Caco-2 (cell line): ENCODE measurements around the gene MAP3K13. TPM values are rescaled to one million over a fixed set of nuclear protein-coding genes. Genes with fewer than 3 reads are reported as not detected.

Experiments
- BruUV-seq: library from RNA; stranded (reverse); fragments of 400-500 nt; replicated peaks from 2 replicates; lab custom pipeline; 2021; lab: Mats Ljungman, UMichigan
- CTCF ChIA-PET: fragments of 300-600 bp; sonication (Branson Sonifier 250); formaldehyde crosslinking; loops from one replicate; lab custom pipeline; 2022; ENCODE audit warnings: antibody characterized with exemption; lab: Charles Lee
- POLR2A ChIA-PET: fragments of 300-600 bp; sonication (Branson Sonifier 250); formaldehyde crosslinking; loops from one replicate; lab custom pipeline; 2022; ENCODE audit warnings: antibody characterized with exemption; lab: Charles Lee
- DNase-seq, 2 experiments: peaks; one replicate each; pipeline versions ENCODE4 v3.0.0 to v3.0.0-alpha.2; 2020 to 2022
- H3K27me3 ChIP-seq: replicated peaks from 2 replicates; pipeline ENCODE4 v1.6.0; 2011; ENCODE audit warnings: low read length; ENCODE audit not compliant: control insufficient read depth, insufficient read depth
- H3K36me3 ChIP-seq: 2 replicates; pipeline ENCODE4 v1.5.1; 2011; ENCODE audit warnings: low read length; ENCODE audit not compliant: control insufficient read depth, insufficient read depth
- H3K4me1 ChIP-seq: fragments of 250-450 bp; sonication (Bioruptor Pico); 2 replicates; pipeline ENCODE4 v1.5.1; 2020; ENCODE audit warnings: mild to moderate bottlenecking
- H3K4me3 ChIP-seq: 2 replicates; pipeline ENCODE4 v1.5.1; 2011; ENCODE audit warnings: low read depth, mild to moderate bottlenecking, control low read depth, low read length
- H3K9me3 ChIP-seq: fragments of 250-450 bp; sonication (Bioruptor Pico); 2 replicates; pipeline ENCODE4 v1.5.1; 2020; ENCODE audit warnings: mild to moderate bottlenecking, moderate library complexity
- H3K27ac Mint-ChIP-seq: one replicate; pipeline ENCODE4 v1.8.0; 2022; ENCODE audit warnings: mixed read lengths; ENCODE audit not compliant: unreplicated experiment
- H3K27me3 Mint-ChIP-seq: one replicate; pipeline ENCODE4 v1.8.0; 2022; ENCODE audit warnings: mixed read lengths; ENCODE audit not compliant: insufficient read depth, unreplicated experiment
- H3K36me3 Mint-ChIP-seq: one replicate; pipeline ENCODE4 v1.8.0; 2022; ENCODE audit warnings: mild to moderate bottlenecking, mixed read lengths; ENCODE audit not compliant: insufficient read depth, unreplicated experiment
- H3K4me1 Mint-ChIP-seq: one replicate; pipeline ENCODE4 v1.8.0; 2022; ENCODE audit warnings: low read depth, mixed read lengths; ENCODE audit not compliant: unreplicated experiment
- H3K4me3 Mint-ChIP-seq: one replicate; pipeline ENCODE4 v1.8.0; 2022; ENCODE audit warnings: mild to moderate bottlenecking, moderate library complexity, mixed read lengths; ENCODE audit not compliant: unreplicated experiment
- H3K9me3 Mint-ChIP-seq: one replicate; pipeline ENCODE4 v1.8.0; 2022; ENCODE audit warnings: mixed read lengths; ENCODE audit not compliant: unreplicated experiment
- CTCF ChIP-seq, 2 experiments: fragments of 200-600 bp in 1 of 2; IDR thresholded peaks; 1 replicate in 1 of 2; 2 replicates in 1 of 2; pipeline versions ENCODE4 v1.5.1 to v1.8.0; 2011 to 2022; ENCODE audit warnings: antibody characterized with exemption in 1 of 2, control low read depth in 1 of 2, inconsistent platforms in 1 of 2, low read depth in 1 of 2, low read length in 1 of 2, mild to moderate bottlenecking in 1 of 2, moderate library complexity in 1 of 2; ENCODE audit not compliant: insufficient read depth in 1 of 2, severe bottlenecking in 1 of 2, unreplicated experiment in 1 of 2
- intact Hi-C: fragments of 100-400 bp; cut with micrococcal nuclease; formaldehyde crosslinking; loops from one replicate; pipeline ENCODE4 v1.10.0; 2022; ENCODE audit not compliant: unreplicated experiment
- total RNA-seq: library from RNA; stranded (reverse); gene quantifications from 2 replicates; pipeline ENCODE4 v1.2.3, GENCODE V29; 2022

The MAP3K13 gene
- total RNA-seq, 1 experiment from 2014 or later: 20.1 TPM

GRCh38 chr3:185353225-185353624 lies 9.7 kb upstream of the MAP3K13 start:
- no peak overlapping the region for H3K27ac Mint-ChIP-seq
- no peaks in the 10 kb centered on the region for H3K27me3 ChIP-seq
- no peak for TF ChIP-seq CTCF (IDR thresholded peaks at IDR 0.05; ENCODE audit: insufficient read depth in 1 of 2, low read depth in 1 of 2, low read length in 1 of 2, severe bottlenecking in 1 of 2, unreplicated experiment in 1 of 2)
- no peak for DNase-seq
- H3K9me3 ChIP-seq: no peaks in the 10 kb centered on the region
- H3K36me3 ChIP-seq: no peaks in the 10 kb centered on the region
- CTCF ChIA-PET: no interaction called here
- H3K36me3 Mint-ChIP-seq: no peaks in the 10 kb centered on the region
- no peaks in the 10 kb centered on the region for H3K27me3 Mint-ChIP-seq
- intact Hi-C loops: loop anchor here (10.0 kb wide), 1 partner anchor 202 kb away; the partner anchor contains the start of gene LIPH
- no peaks in the 10 kb centered on the region for H3K4me1 ChIP-seq
- H3K4me1 Mint-ChIP-seq: no peaks in the 10 kb centered on the region
- no peak overlapping the region for H3K4me3 ChIP-seq
- BruUV-seq: no TSS peak
- POLR2A ChIA-PET: no interaction called here
- H3K9me3 Mint-ChIP-seq: no peaks in the 10 kb centered on the region
- H3K4me3 Mint-ChIP-seq: no peak overlapping the region

GRCh38 chr3:185353823-185354614 lies 8.9 kb upstream of the MAP3K13 start:
- H3K4me3 Mint-ChIP-seq: no peak overlapping the region
- no peaks in the 10 kb centered on the region for H3K27me3 Mint-ChIP-seq
- H3K9me3 Mint-ChIP-seq: no peaks in the 10 kb centered on the region
- intact Hi-C loops: loop anchor here (1.0 to 10.0 kb wide), 3 partner anchors 25 to 201 kb away; partner anchors contain the start of genes LIPH and TMEM41A
- CTCF ChIA-PET: no interaction called here
- H3K4me1 Mint-ChIP-seq: no peaks in the 10 kb centered on the region
- H3K27ac Mint-ChIP-seq: no peak overlapping the region
- Histone ChIP-seq H3K4me3 (no peak overlapping the region), H3K9me3 (no peaks in the 10 kb centered on the region), H3K27me3 (no peaks in the 10 kb centered on the region), H3K36me3 (no peaks in the 10 kb centered on the region), H3K4me1 (no peaks in the 10 kb centered on the region)
- DNase-seq: peak; percentile 89 to 91
- POLR2A ChIA-PET: no interaction called here
- BruUV-seq: no TSS peak
- TF ChIP-seq CTCF (IDR thresholded peaks at IDR 0.05; ENCODE audit: insufficient read depth in 1 of 2, low read depth in 1 of 2, low read length in 1 of 2, severe bottlenecking in 1 of 2, unreplicated experiment in 1 of 2): peak; percentile 67 to 81
- H3K36me3 Mint-ChIP-seq: no peaks in the 10 kb centered on the region

- H3K27me3 Mint-ChIP-seq: no peaks in the 10 kb centered on the region
- no peaks in the 10 kb centered on the region for H3K36me3 Mint-ChIP-seq
- CTCF ChIA-PET: no interaction called here
- no peak overlapping the region for H3K4me3 ChIP-seq
- no peak for TF ChIP-seq CTCF (IDR thresholded peaks at IDR 0.05; ENCODE audit: insufficient read depth in 1 of 2, low read depth in 1 of 2, low read length in 1 of 2, severe bottlenecking in 1 of 2, unreplicated experiment in 1 of 2)
- H3K27ac Mint-ChIP-seq: no peak overlapping the region
- POLR2A ChIA-PET: interaction anchor here (1.0 kb wide), 1 partner anchor 26 kb away, joined by 3 read pairs; no protein-coding TSS in a partner anchor
- H3K27me3 ChIP-seq: no peaks in the 10 kb centered on the region
- intact Hi-C loops: loop anchor here (10.0 kb wide), 1 partner anchor 198 kb away; the partner anchor contains the start of gene LIPH
- H3K4me3 Mint-ChIP-seq: no peak overlapping the region
- H3K36me3 ChIP-seq: no peaks in the 10 kb centered on the region
- no peak for DNase-seq
- H3K9me3 ChIP-seq: no peaks in the 10 kb centered on the region
- H3K4me1 Mint-ChIP-seq: no peaks in the 10 kb centered on the region
- no peaks in the 10 kb centered on the region for H3K9me3 Mint-ChIP-seq
- no peaks in the 10 kb centered on the region for H3K4me1 ChIP-seq
- BruUV-seq: no TSS peak
Measured at GRCh38 chr3:185356499-185356898, 6.4 kb upstream of the MAP3K13 start.
